Activated CD8-positive, alpha-beta memory T cell treated with anti-CD3 and anti-CD28 coated beads for 4 hours (primary cell): ENCODE measurements around the gene ATP2C2.
"Not testable (repeated sequence)": the region's sequence is repeated elsewhere in the genome, so short reads cannot be mapped to it uniquely, and the experiment has no call there.

Experiments used
- DNase-seq, 2 donors: peaks; one replicate each; pipeline ENCODE4 v3.0.0-alpha.2; 2020; ENCODE audit warnings: low read depth in 2 of 2

ATP2C2 gene, protein sequence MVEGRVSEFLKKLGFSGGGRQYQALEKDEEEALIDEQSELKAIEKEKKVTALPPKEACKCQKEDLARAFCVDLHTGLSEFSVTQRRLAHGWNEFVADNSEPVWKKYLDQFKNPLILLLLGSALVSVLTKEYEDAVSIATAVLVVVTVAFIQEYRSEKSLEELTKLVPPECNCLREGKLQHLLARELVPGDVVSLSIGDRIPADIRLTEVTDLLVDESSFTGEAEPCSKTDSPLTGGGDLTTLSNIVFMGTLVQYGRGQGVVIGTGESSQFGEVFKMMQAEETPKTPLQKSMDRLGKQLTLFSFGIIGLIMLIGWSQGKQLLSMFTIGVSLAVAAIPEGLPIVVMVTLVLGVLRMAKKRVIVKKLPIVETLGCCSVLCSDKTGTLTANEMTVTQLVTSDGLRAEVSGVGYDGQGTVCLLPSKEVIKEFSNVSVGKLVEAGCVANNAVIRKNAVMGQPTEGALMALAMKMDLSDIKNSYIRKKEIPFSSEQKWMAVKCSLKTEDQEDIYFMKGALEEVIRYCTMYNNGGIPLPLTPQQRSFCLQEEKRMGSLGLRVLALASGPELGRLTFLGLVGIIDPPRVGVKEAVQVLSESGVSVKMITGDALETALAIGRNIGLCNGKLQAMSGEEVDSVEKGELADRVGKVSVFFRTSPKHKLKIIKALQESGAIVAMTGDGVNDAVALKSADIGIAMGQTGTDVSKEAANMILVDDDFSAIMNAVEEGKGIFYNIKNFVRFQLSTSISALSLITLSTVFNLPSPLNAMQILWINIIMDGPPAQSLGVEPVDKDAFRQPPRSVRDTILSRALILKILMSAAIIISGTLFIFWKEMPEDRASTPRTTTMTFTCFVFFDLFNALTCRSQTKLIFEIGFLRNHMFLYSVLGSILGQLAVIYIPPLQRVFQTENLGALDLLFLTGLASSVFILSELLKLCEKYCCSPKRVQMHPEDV

DNA sequence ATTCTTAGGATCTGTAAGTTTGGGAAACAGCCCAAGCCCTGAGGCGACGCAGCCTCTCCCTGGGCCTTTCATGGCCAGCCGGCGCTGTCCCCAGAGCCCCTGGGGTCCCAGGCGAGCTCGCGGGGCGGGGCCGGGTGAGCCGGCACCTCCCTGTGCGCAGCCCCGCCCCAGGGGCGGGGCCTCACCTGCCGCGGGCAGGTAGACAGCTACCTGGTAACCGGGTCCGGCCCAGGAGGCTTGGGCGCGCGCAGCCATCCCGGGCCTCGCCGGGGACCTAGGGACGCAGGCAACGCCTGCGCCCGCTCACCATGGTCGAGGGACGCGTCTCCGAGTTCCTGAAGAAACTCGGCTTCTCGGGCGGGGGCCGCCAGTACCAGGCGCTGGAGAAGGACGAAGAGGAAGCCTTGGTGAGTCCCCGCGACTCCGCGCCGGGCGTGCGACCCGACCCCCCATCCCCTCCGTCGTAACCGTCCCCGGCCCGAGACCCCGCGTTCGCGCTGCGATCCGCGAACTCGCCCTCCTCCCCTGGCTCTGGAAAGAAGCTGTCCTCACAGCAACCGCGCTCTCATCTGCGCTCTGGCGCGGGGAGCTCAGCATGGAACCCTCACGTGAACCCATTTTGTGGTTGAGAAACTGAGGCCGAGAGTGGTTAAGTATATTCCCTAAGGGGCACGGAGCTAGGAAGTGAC, at the start of gene ATP2C2:
ATP2C2 (plus strand) TSS at position 231 of the 689 bp plus-strand sequence; CDS start at position 309, 78 bp downstream.
- no peak for DNase-seq

DNA sequence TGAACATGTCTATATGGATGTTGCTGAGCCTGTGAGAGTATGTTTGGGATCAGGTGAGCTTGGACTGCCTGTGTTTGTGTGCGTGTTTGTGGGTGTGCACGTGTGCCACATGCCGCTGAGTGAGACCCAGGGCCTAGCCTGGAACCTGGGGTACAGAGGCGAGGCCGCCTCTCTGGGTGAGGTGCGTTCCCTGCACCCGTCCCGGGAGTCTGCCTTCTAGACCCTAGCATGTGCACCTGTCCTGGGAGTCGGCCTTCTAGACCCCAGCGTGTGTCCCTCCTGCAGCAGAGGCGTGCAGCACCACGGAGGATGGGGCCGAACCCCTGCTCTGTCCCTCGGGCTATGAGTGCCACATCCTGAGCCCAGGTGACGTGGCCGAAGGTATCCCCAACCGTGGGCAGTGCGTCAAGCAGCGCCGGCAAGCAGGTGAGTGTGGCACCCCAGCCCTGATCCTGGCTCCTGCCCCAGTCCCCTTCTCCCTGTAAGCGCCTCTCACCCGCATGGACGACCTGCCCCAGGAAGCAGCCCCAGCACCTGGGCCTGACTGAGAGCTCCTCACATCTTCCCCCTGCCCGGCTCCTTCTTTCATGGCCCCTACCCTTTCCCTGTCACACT, 49.1 kb upstream of the ATP2C2 start:
- DNase-seq, result no peak

DNA sequence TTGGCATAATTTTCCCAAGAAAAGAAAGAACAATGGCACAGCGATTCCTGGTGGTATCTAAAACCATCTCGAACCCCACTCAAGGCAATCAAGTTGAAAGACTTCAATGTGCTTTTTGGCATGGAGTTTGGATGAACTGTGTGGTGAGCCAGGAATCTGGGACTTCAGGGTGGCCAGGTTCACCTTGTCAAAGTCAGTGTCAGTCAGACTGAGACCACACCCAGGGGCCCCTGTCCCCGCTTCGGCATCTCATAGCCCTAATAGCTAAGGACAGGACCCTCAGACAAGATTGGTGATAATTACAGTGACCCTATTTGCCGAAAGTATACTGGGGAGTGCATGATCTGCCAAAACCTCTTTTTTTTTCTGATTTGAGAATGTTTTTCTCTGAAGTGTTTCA, 47.8 kb upstream of the ATP2C2 start:
- no peak for DNase-seq

DNA sequence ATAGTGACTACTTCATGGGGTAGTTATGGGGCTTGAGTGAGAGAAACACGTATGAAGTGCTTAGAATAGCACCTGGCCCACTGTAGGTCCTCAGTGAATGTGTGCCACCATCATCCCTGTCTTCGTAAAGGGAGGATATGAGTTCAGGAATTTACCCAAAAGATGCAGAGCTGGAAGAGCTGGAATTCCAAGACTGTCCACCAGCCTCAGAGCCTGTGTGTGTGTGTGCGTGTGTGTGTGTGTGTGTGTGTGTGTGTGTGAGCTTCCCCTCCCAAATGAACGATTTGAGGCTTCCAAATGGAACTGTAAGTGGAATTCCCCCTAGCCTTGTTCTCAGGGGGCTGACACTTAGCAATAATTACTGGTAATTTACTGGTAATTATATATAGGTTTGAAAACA, 46.4 kb upstream of the ATP2C2 start:
- no peak for DNase-seq

DNA sequence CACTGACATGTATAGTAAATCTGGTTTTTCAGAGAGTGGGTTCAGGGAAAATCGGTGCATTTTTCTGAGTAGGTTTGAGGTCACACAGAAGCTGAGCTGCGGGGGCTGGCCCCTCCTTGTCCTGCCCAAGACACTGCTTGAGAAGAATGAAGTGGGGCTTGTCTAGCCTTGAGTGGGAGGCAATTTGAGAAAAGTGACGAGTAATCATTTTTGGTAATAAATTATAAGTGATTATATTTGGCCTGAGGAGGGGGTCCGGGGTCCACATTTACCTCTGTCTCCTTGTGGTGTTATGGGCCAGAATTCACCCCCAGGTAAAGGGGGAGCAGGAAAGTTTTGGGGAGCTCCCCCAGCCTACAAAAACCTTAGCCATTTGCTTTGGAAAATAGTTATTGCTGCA, 45.6 kb upstream of the ATP2C2 start:
- no peak for DNase-seq

DNA sequence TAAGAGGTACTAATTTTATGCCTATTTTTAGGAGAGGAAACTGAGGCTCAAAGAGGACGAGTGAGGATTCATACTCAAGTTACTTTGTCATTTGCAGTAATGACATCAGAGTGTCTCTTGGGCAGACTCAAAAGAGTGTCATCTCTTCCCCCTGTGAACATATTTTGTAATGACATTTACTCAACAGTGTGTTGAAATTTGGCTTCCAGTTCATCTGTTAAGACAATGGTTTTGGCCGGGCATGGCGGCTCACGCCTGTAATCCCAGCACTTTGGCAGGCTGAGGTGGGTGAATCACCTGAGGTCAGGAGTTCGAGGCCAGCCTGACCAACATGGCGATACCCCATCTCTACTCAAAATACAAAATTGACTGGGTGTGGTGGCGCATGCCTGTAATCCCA, 44.7 kb upstream of the ATP2C2 start:
- no peak for DNase-seq

DNA sequence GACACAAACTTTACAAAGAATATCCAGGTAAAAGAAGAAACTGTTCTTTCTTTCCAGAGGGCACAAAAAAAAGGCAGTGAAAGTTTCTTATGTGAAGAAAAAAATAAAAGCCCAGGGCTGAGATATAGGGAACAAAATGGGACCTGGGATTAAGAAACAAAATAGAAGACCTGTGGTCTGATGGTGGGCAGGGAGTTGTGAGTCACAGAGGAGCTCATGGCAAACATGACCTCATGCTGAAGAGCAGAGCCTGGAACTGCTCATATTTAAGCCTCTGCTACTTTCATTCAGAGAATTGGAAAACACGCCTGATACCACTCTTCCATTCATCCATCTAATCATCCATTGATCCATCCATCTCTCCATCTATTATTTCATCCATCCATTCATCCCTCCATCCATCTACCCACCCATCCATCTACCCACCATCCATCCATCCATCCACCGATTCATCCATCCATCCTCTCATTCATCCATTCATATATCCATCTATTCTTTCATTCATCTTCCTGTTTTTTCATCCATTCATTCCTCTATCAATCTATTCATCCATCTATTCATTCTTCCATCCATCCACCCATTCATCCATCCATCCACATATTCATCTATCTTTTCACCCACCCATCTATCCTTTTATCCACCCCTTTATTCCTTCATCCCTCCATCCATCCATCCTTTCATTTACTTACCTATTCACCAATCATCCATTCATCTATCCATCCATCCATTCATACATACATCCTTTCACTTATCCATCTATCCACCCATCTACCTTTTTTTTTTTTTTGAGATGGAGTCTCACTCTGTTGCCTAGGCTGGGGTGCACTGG, 43.7 kb upstream of the ATP2C2 start:
- DNase-seq, result no peak

DNA sequence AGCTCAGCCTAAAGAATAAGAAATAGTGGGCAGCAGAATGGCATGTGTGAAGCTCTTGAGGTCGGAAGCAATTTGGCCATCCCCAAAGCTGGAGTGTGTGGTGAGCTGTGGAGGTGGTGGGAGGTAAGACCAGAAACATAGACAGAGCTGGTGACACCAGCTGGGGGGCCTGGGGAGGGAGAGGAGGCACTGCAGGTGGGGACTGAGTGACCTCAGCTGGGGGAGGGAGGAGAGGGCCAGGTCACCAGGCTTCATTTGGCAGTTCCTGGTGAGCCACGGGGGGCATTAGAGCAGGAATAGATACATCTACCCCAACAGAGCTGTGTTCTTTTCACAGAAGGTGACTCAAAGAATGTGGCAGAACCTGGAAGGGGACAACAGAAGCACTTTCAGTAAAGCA, 41.8 kb upstream of the ATP2C2 start:
- no peak for DNase-seq

DNA sequence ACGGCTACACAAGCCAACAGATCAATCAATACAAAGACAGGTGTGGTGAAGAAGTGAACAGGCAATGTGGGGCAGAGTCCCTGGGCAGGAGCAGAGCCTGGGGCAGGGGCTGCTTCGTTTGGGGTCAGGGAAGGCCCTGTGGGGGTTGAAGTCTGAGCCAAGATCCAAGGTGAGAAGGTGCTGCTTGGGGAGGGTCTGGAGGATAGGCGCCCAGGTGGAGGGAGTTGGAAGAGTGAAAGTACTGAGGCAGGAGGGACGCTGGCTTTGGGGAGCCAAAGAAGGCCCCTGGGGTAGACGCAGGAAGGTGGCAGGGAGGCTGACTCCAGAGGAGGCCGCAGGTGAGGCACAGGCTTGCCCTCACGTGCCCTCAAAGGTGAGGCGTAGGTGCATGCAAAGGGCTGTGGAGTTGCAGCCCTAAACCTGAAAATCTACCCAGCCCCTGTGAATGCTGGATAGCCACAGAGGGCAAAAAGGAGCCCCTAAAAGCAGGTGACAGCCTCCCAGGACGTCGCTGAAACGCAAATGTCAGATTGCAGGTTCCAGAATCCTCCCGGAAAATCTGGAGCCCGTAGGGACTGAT, 40.3 kb upstream of the ATP2C2 start:
- no peak for DNase-seq

DNA sequence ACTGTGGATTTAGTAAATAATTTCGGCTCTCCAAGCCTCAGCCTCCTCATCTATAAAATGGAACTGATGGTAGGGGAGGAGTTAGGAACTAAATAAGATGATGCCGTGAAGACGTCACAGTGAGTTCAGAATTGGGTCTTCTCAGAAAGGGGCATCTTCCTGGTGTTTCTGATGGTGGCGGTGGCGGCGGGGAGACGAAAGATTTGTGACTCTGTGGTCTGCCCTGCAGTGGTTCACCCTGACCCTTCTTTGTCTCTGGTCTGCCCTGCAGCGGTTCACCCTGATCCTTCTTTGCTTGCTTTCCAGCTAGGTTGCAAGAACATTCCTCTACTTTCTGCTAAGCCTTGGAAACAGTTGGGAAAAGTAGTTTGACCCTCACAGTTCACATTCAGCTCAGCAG, 39.3 kb upstream of the ATP2C2 start:
- no peak for DNase-seq

DNA sequence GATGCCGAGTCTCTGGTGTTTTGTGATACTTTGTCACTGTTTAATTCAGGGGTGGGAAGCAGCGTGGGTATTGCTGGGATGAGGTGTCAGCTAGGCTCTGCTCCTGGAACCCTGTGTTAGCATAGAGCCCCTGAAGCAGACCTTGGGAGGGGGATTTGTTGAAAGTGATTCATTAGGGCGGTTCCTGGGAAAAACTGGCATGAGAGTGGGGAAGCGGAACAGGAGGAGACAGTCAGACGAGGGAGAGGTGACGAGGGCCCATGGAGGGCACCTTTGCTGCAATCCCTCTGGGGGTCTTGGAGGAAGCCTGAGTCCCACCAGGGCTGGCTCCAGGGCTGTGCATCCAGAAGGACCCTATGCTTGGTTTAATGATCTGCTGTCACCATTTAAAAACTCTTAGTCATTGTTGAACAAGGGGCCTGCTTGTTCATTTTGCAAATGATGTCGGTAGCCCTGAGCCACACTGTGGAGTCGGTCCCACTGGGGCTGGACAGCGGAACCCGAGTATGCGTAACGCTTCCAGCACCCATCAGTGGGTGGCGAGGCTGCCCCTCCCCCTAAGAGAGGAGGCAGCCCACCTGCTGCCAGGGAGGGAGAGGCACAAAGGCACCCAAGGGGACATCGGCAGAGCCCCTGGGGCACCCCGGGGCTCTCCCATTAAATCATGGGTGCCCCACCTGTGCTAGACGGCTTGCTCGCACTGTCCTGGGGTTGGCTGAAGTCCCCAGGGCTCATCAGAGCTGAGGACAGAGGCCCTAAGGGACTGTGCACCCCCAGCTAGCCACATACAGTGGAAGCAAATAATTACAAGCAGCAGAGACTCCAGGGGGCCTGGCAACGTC, 38.3 kb upstream of the ATP2C2 start:
- DNase-seq, result no peak

DNA sequence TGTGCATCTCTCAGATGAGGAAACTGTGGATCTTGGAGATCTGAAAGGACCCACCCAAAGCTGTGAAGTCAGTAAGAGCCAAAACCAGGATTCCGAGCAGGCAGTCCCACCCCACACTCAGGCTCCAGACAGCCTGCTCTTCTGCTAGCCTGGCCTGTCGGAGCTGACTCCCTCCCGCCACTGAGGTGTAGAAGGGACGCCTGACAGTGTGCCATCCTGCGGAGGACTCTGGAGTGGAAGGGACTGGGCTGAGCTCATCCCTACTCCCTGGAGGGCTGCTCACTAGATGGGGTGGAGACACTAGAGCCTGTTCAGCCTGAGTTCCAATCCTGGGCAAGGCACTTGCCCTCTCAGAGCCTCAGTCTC, 37.7 kb upstream of the ATP2C2 start:
- DNase-seq, result no peak

DNA sequence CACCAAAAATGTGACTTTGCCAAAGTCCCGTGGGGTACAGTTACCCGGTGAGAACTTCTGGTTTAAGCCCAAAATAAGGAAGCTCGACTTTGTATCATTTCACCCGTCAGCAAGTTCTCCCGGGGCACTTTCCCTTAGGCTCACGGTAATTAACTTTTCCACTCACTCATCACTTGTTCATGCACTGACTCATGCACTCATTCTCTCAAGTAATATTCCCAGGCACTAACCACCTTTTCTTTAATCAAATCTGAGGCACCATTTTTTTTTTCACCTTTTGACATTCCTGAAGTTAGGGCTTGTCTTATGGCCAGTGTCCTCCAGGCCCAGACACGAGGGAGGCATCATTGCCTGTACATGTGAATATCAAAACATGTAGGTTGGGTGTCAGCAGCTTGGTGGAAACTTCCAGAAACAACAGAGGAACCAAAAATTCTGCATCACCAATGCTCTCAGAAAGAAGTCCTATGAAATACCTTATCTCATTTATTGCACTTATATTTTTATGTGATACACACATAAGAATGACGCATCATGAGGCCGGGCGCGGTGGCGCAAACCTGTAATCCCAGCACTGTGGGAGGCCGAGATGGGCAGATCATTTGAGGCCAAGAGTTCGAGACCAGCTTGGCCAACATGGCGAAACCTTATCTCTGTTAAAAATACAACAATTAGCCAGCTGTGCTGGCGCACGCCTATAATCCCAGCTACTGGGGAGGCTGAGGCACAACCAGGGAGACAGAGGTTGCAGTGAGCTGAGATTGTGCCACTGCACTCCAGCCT, 36.1 kb upstream of the ATP2C2 start:
- no peak for DNase-seq

DNA sequence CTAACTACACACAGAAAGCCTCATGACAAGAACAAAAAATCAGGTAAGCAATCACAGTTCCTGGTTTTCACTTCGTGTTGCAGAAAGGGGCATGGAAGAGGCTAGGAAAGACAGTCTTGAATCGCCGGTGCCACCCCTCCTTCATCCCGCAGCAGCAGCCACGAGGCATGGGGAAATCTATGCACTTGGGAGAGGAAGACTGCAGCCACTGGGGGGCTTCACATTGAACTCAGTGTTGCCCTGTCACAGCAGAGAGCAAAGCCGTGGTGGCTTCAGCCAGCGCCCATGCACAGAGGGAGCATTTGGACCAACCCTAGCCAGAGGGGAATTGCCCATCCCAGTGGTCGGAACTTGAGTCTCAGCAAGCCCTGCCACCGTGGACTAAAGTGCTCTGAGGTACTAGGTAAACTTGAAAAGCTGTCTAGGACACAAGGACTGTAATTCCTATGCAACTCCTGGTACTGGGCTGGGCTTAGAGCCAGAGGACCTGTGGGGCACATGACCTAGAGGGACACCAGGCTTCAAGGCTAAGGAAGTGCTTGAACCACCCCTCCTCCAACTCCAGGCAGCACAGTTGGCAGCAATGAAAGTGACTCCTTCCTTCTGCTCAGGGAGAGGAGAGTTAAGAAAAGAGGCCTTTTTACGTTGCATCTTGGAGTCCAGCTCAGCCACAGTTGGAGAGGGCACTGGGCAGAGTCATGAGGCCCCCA, 35.2 kb upstream of the ATP2C2 start:
- DNase-seq, result no peak

DNA sequence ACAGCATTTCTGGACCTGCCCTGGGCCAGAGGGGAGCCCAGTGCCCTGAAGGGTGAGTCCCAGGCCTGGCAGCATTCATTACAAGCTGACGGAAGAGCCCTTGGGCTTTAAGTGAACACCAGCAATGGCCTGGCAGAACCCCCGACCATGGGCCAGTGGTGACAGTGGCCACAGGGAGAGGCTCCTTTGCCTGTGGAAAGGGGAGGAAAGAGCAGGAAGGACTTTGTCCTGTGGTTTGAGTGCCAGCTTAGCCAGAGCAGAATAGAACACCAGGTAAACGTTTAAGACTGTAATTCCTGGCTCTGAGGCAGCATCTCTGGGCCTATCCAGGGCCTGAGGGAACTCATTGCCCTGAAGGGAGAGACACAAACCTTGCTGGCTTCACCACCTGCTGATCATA, 34.3 kb upstream of the ATP2C2 start:
- no peak for DNase-seq

DNA sequence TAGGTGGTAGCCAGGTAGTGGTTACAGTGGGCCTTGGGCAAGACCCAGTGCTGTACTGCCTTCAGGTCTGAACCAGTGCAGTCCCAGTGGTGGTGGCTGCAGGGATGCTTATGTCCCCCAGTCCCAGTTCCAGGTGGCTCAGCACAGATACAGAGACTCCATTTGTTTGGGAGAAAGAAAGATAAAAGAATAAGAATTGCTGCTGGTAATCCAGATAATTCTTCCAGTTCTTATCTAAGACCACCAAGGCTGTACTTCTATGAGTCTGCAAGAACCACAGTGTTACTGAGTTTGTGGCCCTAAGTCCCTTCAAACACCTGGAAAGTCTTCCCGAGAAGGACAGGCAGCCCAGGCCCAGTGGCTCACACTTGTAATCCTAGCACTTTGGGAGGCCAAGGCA, 33.9 kb upstream of the ATP2C2 start:
- DNase-seq, result no peak

DNA sequence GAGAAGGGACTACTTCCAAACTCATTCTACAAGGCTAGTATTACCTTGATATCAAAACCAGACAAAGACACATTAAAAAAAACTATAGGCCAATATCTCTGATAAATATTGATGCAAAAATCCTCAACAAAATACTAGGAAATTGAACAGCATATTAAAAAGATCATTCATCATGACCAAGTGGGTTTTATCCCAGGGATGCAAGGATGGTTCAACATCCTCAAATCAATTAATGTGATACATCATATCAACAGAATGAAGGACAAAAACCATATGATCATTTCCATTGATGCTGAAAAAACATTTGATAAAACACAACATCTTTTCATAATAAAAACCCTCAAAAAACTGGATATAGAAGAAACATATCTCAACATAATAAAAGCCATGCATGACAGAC, 31.1 kb upstream of the ATP2C2 start:
- DNase-seq, result not testable (repeated sequence)

DNA sequence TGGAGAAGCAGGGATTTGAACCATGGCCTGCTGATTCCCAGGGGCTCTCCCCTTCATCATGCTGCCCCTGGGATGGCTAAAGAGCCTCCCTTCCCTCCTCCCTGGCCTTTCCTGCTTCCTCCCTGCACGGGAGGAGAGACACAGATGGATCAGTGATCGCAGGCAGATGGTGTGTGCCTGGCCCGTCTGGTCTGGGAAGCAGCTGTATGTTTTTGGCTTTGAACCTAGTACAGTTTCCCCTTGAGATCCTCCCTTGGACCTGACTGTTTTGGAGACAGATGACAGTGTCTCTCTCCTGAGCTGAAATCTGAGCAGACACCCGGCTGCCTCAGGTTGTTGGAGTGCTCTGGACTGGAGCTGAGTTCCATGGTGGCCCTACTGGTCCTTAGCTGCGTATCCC, 29.0 kb upstream of the ATP2C2 start:
- DNase-seq, result no peak
